CD4-positive, CD25-positive, alpha-beta regulatory T cell (primary cell): ENCODE data around the gene CDK5. TPM values are rescaled to one million over a fixed set of nuclear protein-coding genes. Genes with fewer than 3 reads are reported as not detected.
A peak's percentile ranks its signal among the peaks of the same experiment; 100 is the strongest.

Experiments
- ATAC-seq, 2 donors: fragments of 150-1000 bp; cut with Tn5 transposase; one replicate each; pipeline ENCODE4 v1.10.0; 2021; ENCODE audit warnings: low read depth in 2 of 2, moderate number of reproducible peaks in 2 of 2, moderate library complexity in 1 of 2
- DNase-seq, 3 donors: peaks; one replicate each; pipeline versions ENCODE4 v3.0.0 to v3.0.0-alpha.2; 2012 to 2022; ENCODE audit warnings: mixed read lengths in 1 of 3
- H3K27ac ChIP-seq: one replicate; pipeline ENCODE4 v1.7.0; 2013; ENCODE audit warnings: mild to moderate bottlenecking, low read length; ENCODE audit not compliant: insufficient read depth, poor library complexity, severe bottlenecking
- H3K27me3 ChIP-seq: one replicate; pipeline ENCODE4 v1.7.0; 2013; ENCODE audit warnings: low read length; ENCODE audit not compliant: control insufficient read depth, insufficient read depth
- H3K36me3 ChIP-seq: one replicate; pipeline ENCODE4 v1.7.0; 2013; ENCODE audit warnings: mild to moderate bottlenecking, low read length, moderate library complexity; ENCODE audit not compliant: control insufficient read depth, insufficient read depth
- H3K4me1 ChIP-seq: 2 replicates; pipeline ENCODE4 v1.7.0; 2013; ENCODE audit warnings: mild to moderate bottlenecking, low read length; ENCODE audit not compliant: insufficient read depth, control insufficient read depth, poor library complexity, severe bottlenecking
- H3K4me3 ChIP-seq: one replicate; pipeline ENCODE4 v1.7.0; 2013; ENCODE audit warnings: low read depth, mild to moderate bottlenecking, low read length, moderate library complexity
- H3K9me3 ChIP-seq, 2 experiments: 1 replicate in 1 of 2; 2 replicates in 1 of 2; pipeline ENCODE4 v1.7.0; 2013; ENCODE audit warnings: low read length in 2 of 2, mild to moderate bottlenecking in 1 of 2, moderate library complexity in 1 of 2; ENCODE audit not compliant: control insufficient read depth in 2 of 2
- H3K27ac Mint-ChIP-seq, 3 donors: one replicate each; pipeline ENCODE4 v1.8.0; 2020 to 2022; ENCODE audit warnings: mild to moderate bottlenecking in 3 of 3, mixed read lengths in 3 of 3, moderate library complexity in 2 of 3
- H3K27me3 Mint-ChIP-seq: one replicate; pipeline ENCODE4 v1.8.0; 2022; ENCODE audit warnings: mild to moderate bottlenecking, mixed read lengths
- H3K36me3 Mint-ChIP-seq: one replicate; pipeline ENCODE4 v1.8.0; 2020; ENCODE audit warnings: mixed read lengths
- H3K4me1 Mint-ChIP-seq, 4 donors: one replicate each; pipeline ENCODE4 v1.8.0; 2020 to 2022; ENCODE audit warnings: mixed read lengths in 4 of 4, mild to moderate bottlenecking in 1 of 4
- H3K4me3 Mint-ChIP-seq, 4 donors: one replicate each; pipeline ENCODE4 v1.8.0; 2020 to 2022; ENCODE audit warnings: mild to moderate bottlenecking in 4 of 4, mixed read lengths in 4 of 4, moderate library complexity in 3 of 4
- H3K9me3 Mint-ChIP-seq, 7 donors: one replicate each; pipeline ENCODE4 v1.8.0; 2020 to 2022; ENCODE audit warnings: mixed read lengths in 7 of 7, mild to moderate bottlenecking in 3 of 7, moderate library complexity in 2 of 7
- polyA plus RNA-seq, 4 donors: library from polyadenylated mRNA; unstranded; fragments of 300-500 nt; fragmentation: Illumina TruSeq; gene quantifications; one replicate each; pipeline ENCODE4 v1.2.3, GENCODE V29; 2021
- total RNA-seq: library from RNA; stranded (reverse); gene quantifications from one replicate; pipeline ENCODE4 v1.2.3, GENCODE V29; 2022

CDK5 gene
- total and polyA plus RNA-seq, 5 donors from 2014 or later = 7.6 to 20.7 (median 16.1) TPM

DNA sequence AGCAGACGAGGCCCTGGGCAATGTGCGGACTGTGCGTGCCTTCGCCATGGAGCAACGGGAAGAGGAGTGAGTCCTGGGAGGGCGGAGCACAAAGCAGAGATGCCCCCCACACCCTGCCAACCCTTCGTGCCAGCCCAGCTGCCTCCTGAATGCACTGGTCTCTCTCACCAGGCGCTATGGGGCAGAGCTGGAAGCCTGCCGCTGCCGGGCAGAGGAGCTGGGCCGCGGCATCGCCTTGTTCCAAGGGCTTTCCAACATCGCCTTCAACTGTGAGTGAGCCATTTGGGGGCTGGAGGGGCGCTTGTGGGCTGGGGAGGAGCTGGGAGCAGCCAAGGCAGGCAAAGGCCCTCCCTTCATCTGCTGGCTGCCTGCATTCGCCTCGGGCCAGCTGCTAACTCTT is 21.8 kb downstream of the CDK5 start:
- H3K27me3 ChIP-seq = no peaks in the 10 kb centered on the region
- no peaks in the 10 kb centered on the region for H3K9me3 Mint-ChIP-seq
- peaks cover 12% of the 10 kb centered on the region for H3K36me3 Mint-ChIP-seq
- H3K27ac Mint-ChIP-seq = no peak overlapping the region
- no peaks in the 10 kb centered on the region for H3K27me3 Mint-ChIP-seq
- H3K4me3 Mint-ChIP-seq = no peak overlapping the region
- peaks cover 36% of the 10 kb centered on the region for H3K36me3 ChIP-seq
- H3K9me3 ChIP-seq = no peaks in the 10 kb centered on the region
- no peak overlapping the region for H3K27ac ChIP-seq
- peaks cover 0 to 17% (median 4%) of the 10 kb centered on the region in 4 donors for H3K4me1 Mint-ChIP-seq
- DNase-seq (no peak), ATAC-seq (no peak)
- no peaks in the 10 kb centered on the region for H3K4me1 ChIP-seq
- H3K4me3 ChIP-seq = no peak overlapping the region

DNA sequence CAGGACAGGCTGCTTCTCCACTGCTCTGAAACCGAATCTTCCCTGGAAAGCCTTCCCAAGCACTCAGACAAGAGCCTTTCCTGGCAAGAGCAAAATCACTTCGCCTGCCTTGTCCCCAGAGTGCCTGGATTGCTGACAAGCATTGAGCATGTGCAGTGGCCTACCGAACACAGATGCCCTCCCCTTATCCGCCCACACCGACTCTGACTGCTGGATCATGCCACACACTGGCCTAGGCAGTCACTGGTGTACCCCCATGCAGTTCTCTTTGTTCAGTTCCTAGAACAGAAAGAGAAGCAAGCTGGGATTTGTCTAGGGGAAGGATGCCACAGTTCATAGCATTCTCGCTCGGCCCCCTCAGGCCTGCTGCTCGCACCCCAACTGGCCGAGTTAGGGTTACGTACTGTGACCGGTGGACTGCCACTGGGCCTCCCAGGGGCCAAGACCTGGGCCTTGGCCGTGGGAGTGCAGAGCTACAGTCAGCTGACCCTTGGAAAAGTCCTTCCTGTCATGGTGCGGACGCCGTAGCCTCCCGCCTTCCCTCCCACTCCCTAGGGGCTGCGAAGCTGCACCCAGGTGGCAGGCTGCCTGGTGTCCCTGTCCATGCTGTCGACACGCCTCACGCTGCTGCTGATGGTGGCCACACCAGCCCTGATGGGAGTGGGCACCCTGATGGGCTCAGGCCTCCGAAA is 22.5 kb downstream of the CDK5 start:
- Mint-ChIP-seq H3K4me1 (peaks cover 0 to 17% (median 5%) of the 10 kb centered on the region in 4 donors), H3K4me3 (no peak overlapping the region), H3K27me3 (no peaks in the 10 kb centered on the region), H3K9me3 (no peaks in the 10 kb centered on the region), H3K36me3 (peaks cover 12% of the 10 kb centered on the region), H3K27ac (no peak overlapping the region)
- no peaks in the 10 kb centered on the region for H3K4me1 ChIP-seq
- no peak overlapping the region for H3K27ac ChIP-seq
- H3K36me3 ChIP-seq = peaks cover 36% of the 10 kb centered on the region
- H3K9me3 ChIP-seq = no peaks in the 10 kb centered on the region
- DNase-seq (no peak), ATAC-seq (no peak)
- no peak overlapping the region for H3K4me3 ChIP-seq
- H3K27me3 ChIP-seq = no peaks in the 10 kb centered on the region

DNA sequence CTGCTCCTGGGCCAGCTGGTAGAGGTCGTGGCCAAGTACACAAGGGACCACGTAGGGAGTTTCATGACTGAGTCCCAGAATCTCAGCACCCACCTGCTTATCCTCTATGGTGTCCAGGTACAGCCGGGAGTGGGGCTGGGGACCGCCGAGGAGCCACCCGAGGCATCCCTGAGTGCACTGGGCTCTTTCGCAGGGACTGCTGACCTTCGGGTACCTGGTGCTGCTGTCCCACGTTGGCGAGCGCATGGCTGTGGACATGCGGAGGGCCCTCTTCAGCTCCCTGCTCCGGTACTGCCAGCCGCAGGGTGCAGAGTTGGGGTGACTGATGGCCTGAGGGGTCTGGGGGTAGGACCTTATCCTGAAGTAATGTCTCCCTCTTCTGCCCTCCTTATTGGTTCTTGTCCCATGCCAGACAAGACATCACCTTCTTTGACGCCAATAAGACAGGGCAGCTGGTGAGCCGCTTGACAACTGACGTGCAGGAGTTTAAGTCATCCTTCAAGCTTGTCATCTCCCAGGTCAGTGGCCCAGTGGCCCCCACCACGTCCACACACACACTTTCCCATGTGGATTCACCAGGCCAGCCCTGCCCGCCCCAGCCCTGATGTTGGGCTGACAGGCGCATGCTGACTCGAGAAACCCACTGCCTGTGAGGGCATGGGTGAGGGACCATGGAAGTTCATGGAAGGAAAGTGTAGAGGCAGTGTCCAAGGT is 23.2 kb downstream of the CDK5 start:
- Mint-ChIP-seq H3K27me3 (no peaks in the 10 kb centered on the region), H3K27ac (no peak overlapping the region), H3K4me3 (no peak overlapping the region), H3K4me1 (peaks cover 0 to 17% (median 9%) of the 10 kb centered on the region in 4 donors), H3K9me3 (no peaks in the 10 kb centered on the region), H3K36me3 (peaks cover 12% of the 10 kb centered on the region)
- no peak for ATAC-seq
- Histone ChIP-seq H3K36me3 (peaks cover 36% of the 10 kb centered on the region), H3K4me1 (peaks cover under 1% of the 10 kb centered on the region), H3K9me3 (no peaks in the 10 kb centered on the region), H3K4me3 (no peak overlapping the region), H3K27me3 (no peaks in the 10 kb centered on the region), H3K27ac (no peak overlapping the region)
- DNase-seq = no peak

GRCh38 chr7:151033864-151034249 is 23.8 kb downstream of the CDK5 start:
- H3K9me3 Mint-ChIP-seq = no peaks in the 10 kb centered on the region
- H3K27me3 Mint-ChIP-seq = no peaks in the 10 kb centered on the region
- Histone ChIP-seq H3K27ac (no peak overlapping the region), H3K4me1 (peaks cover 6% of the 10 kb centered on the region), H3K4me3 (no peak overlapping the region), H3K36me3 (peaks cover 36% of the 10 kb centered on the region), H3K9me3 (no peaks in the 10 kb centered on the region), H3K27me3 (no peaks in the 10 kb centered on the region)
- H3K4me3 Mint-ChIP-seq = no peak overlapping the region
- no peak for ATAC-seq
- DNase-seq = no peak
- H3K36me3 Mint-ChIP-seq = peaks cover 12% of the 10 kb centered on the region
- no peak overlapping the region for H3K27ac Mint-ChIP-seq
- H3K4me1 Mint-ChIP-seq = peaks cover 0 to 19% (median 11%) of the 10 kb centered on the region in 4 donors

DNA sequence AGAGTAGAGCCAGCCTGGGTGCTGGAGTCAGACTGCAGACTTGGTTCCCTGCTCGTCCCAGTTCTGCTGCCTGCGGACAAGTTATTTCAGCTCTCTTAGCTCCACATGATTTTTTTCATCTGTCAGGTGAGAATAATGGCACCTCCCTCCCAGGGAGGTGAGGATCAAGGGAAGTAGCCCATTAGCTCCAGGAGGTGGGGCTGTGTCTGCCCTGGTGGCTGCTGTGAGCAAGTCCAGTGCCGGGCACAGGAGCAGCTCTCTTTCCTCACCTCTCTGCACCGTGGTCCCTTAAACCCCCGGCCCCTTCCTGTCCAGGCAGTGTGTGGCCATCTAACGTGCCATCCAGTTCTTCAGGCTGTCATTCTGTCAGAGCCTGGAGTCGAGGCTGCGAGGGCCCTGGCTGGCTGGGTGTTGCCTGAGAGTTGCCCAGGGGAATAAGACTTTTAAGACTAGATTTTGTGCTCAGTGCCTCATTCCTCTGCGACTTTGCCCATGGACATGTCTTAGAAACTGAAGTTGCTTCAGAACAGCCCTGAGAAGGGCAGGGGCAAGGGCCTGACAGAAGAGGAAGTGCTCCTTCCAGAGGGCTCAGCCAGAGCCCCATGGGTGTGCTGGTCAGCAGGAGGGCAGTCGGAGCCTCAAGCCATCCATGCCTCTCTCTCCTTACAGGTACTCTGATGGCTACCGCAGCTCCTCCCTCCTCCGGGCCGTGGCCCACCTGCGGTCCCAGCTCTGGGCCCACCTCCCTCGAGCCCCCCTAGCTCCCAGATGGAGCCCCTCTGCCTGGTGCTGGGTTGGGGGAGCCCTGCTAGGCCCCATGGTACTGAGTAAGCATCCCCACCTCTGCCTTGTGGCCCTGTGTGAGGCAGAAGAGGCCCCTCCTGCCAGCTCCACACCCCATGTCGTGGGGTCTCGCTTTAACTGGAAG is 24.5 kb downstream of the CDK5 start:
- Histone ChIP-seq H3K27me3 (no peaks in the 10 kb centered on the region), H3K4me3 (no peak overlapping the region), H3K27ac (no peak overlapping the region), H3K36me3 (peaks cover 36% of the 10 kb centered on the region), H3K9me3 (no peaks in the 10 kb centered on the region), H3K4me1 (peaks cover 10% of the 10 kb centered on the region)
- Mint-ChIP-seq H3K4me3 (no peak overlapping the region), H3K27me3 (peaks cover under 1% of the 10 kb centered on the region), H3K4me1 (peaks cover 0 to 25% (median 16%) of the 10 kb centered on the region in 4 donors), H3K36me3 (peaks cover 12% of the 10 kb centered on the region), H3K9me3 (no peaks in the 10 kb centered on the region), H3K27ac (no peak overlapping the region)
- no peak for DNase-seq
- ATAC-seq = no peak

GRCh38 chr7:151031011-151031410 is 26.7 kb downstream of the CDK5 start:
- ATAC-seq (no peak), DNase-seq (no peak)
- Mint-ChIP-seq H3K36me3 (peaks cover 12% of the 10 kb centered on the region), H3K4me1 (peaks cover 8 to 39% (median 23%) of the 10 kb centered on the region in 4 donors), H3K27ac (peak overlapping the region in 1 of 3 donors; percentile 89), H3K9me3 (no peaks in the 10 kb centered on the region), H3K27me3 (peaks cover 10% of the 10 kb centered on the region), H3K4me3 (peak overlapping the region in 1 of 4 donors; percentile 54)
- Histone ChIP-seq H3K4me1 (peaks cover 10% of the 10 kb centered on the region), H3K36me3 (peaks cover 28% of the 10 kb centered on the region), H3K4me3 (no peak overlapping the region), H3K9me3 (no peaks in the 10 kb centered on the region), H3K27me3 (no peaks in the 10 kb centered on the region), H3K27ac (no peak overlapping the region)

DNA sequence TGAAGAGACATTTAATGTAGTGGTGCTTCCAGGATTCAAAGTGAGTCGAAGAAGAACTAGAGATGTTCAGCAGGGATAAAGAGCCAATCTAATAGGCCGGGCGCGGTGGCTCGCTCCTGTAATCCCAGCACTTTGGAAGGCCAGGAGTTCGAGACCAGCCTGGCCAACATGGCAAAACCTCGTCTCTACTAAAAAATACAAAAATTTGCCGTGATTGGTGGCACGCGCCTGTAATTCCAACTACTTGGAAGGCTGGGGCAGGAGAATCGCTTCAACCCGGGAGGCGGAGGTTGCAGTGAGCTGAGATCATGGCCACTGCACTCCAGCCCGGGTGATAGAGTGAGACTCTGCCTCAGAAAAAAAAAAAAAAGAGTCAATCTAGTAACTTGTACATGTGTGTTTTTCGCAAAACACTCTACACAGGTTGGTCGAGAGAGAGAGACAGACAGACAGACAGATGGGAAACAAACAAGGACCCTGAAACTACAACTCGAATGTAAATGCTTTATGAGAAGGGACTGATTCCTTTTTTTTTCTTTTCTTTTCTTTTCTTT is 28.7 kb downstream of the CDK5 start:
- Mint-ChIP-seq H3K36me3 (peaks cover 6% of the 10 kb centered on the region), H3K27me3 (peaks cover 17% of the 10 kb centered on the region)

More for the DNA sequence above, 28.7 kb downstream of the CDK5 start:
- Mint-ChIP-seq H3K27ac (peak overlapping the region; percentile 98 to 99 (median 99)), H3K4me1 (peaks cover 8 to 39% (median 23%) of the 10 kb centered on the region in 4 donors), H3K9me3 (no peaks in the 10 kb centered on the region), H3K4me3 (peak overlapping the region; percentile 91 to 96 (median 94))
- Histone ChIP-seq H3K4me3 (peak overlapping the region; percentile 78), H3K27me3 (no peaks in the 10 kb centered on the region), H3K9me3 (no peaks in the 10 kb centered on the region), H3K36me3 (peaks cover 13% of the 10 kb centered on the region), H3K27ac (peak overlapping the region; percentile 87), H3K4me1 (peaks cover 10% of the 10 kb centered on the region)
- ATAC-seq (no peak), DNase-seq (no peak)
